DND-41 (cell line): ENCODE results near the gene CNN3.

ENCODE experiments used
- ATAC-seq: fragments of 200-7000 bp; cut with Tn5 transposase; 3 replicates; pipeline ENCODE4 v1.9.1; 2021; ENCODE audit warnings: low read depth; ENCODE audit not compliant: insufficient read depth
- DNase-seq: peaks from one replicate; pipeline ENCODE4 v3.0.0-alpha.2; 2020
- H2AFZ ChIP-seq: 2 replicates; pipeline ENCODE4 v1.6.0; 2012; ENCODE audit warnings: low read depth, low read length
- H3K27ac ChIP-seq: 2 replicates; pipeline ENCODE4 v1.5.1; 2012; ENCODE audit warnings: low read length, inconsistent platforms
- H3K27me3 ChIP-seq: fragments of 200-600 bp; sonication (generic); 2 replicates; pipeline ENCODE4 v1.6.0; 2012; ENCODE audit warnings: low read length, mild to moderate bottlenecking, inconsistent platforms; ENCODE audit not compliant: insufficient read depth, poor library complexity
- H3K36me3 ChIP-seq: 2 replicates; pipeline ENCODE4 v1.5.1; 2012; ENCODE audit warnings: low read length, inconsistent platforms; ENCODE audit not compliant: insufficient read depth
- H3K4me1 ChIP-seq: 2 replicates; pipeline ENCODE4 v1.5.1; 2012; ENCODE audit warnings: mild to moderate bottlenecking, low read length; ENCODE audit not compliant: insufficient read depth
- H3K4me2 ChIP-seq: 2 replicates; pipeline ENCODE4 v1.6.0; 2012; ENCODE audit warnings: mild to moderate bottlenecking, moderate library complexity, low read length, inconsistent platforms; ENCODE audit not compliant: insufficient read depth
- H3K4me3 ChIP-seq, 2 experiments: fragments of 200-600 bp in 1 of 2; shearing (Covaris generic) in 1 of 2; 2 replicates each; pipeline ENCODE4 v1.5.1; 2012 to 2016; ENCODE audit warnings: inconsistent platforms in 2 of 2, low read length in 2 of 2, mild to moderate bottlenecking in 2 of 2, low read depth in 1 of 2, moderate library complexity in 1 of 2
- H3K79me2 ChIP-seq: 2 replicates; pipeline ENCODE4 v1.6.0; 2012; ENCODE audit warnings: low read length, inconsistent platforms; ENCODE audit not compliant: insufficient read depth
- H3K9ac ChIP-seq: 2 replicates; pipeline ENCODE4 v1.6.0; 2012; ENCODE audit warnings: low read depth, mild to moderate bottlenecking, inconsistent platforms, low read length, moderate library complexity
- H3K9me3 ChIP-seq: 2 replicates; pipeline ENCODE4 v1.5.1; 2012; ENCODE audit warnings: low read length, moderate library complexity, mild to moderate bottlenecking, inconsistent platforms; ENCODE audit not compliant: insufficient read depth, severe bottlenecking
- H4K20me1 ChIP-seq: 2 replicates; pipeline ENCODE4 v1.6.0; 2012; ENCODE audit warnings: low read length; ENCODE audit not compliant: insufficient read depth
- EZH2 ChIP-seq: IDR thresholded peaks from 3 replicates; pipeline ENCODE4 v1.6.1; 2012; ENCODE audit warnings: borderline replicate concordance, low read depth, mild to moderate bottlenecking, moderate library complexity, low read length, inconsistent platforms; ENCODE audit not compliant: severe bottlenecking
- TF ChIP-seq, protein P1 (sequence below): IDR thresholded peaks from 2 replicates; pipeline ENCODE4 v1.5.1; 2012; ENCODE audit warnings: borderline replicate concordance, low read length, moderate library complexity, mild to moderate bottlenecking; ENCODE audit not compliant: poor library complexity, severe bottlenecking; ENCODE audit errors: extremely low read depth

Gene CNN3

DNA sequence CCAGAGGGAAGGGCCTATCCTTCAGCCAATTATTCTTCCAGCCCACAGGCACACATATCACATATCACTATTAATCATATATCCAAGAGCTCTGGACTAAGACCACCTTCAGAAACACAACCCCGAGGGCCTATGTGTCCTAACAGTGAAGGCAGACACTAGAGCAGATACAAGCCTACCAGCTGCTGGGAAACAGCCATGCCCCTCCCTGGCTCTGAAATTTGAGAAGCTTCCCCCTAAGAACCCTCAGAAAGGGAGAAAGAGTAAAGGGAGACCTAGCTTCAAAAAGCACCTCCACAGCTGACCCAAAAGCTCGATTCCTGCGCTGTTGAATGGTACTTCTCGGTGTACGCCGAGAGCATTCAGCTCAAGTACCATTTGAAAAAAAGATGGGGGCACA lies 17.4 kb downstream of the CNN3 start:
- Histone ChIP-seq H3K79me2 (no peaks in the 10 kb centered on the region), H3K9me3 (no peaks in the 10 kb centered on the region), H3K9ac (no peak overlapping the region), H2AFZ (no peak overlapping the region), H3K36me3 (no peaks in the 10 kb centered on the region), H4K20me1 (no peaks in the 10 kb centered on the region), H3K27ac (no peak overlapping the region), H3K4me1 (no peaks in the 10 kb centered on the region), H3K27me3 (peaks cover 8% of the 10 kb centered on the region), H3K4me3 (no peak overlapping the region), H3K4me2 (no peak overlapping the region)
- TF ChIP-seq, protein P1, sequence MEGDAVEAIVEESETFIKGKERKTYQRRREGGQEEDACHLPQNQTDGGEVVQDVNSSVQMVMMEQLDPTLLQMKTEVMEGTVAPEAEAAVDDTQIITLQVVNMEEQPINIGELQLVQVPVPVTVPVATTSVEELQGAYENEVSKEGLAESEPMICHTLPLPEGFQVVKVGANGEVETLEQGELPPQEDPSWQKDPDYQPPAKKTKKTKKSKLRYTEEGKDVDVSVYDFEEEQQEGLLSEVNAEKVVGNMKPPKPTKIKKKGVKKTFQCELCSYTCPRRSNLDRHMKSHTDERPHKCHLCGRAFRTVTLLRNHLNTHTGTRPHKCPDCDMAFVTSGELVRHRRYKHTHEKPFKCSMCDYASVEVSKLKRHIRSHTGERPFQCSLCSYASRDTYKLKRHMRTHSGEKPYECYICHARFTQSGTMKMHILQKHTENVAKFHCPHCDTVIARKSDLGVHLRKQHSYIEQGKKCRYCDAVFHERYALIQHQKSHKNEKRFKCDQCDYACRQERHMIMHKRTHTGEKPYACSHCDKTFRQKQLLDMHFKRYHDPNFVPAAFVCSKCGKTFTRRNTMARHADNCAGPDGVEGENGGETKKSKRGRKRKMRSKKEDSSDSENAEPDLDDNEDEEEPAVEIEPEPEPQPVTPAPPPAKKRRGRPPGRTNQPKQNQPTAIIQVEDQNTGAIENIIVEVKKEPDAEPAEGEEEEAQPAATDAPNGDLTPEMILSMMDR = no peak
- TF ChIP-seq EZH2 = no peak
- ATAC-seq = no peak
- DNase-seq = no peak

DNA sequence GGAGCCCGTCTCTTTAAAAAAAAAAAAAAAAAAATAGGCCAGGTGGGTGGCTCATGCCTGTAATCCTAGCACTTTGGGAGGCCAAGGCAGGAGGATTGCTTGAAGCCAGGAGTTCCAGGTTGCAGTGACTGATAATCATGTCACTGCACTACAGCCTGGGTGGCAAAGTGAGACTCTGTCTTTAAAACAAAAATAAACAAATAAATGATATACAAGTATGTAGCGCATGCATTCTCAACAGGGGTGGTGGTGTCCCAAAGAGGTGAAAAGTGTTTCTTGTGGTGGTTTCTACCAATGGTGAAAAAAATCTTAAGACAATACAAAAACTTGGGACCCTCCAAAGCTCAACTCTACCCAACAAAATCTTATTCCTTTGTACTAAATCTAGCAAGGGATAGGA lies 17.9 kb downstream of the CNN3 start:
- no peak for TF ChIP-seq EZH2
- TF ChIP-seq, protein P1 = no peak
- Histone ChIP-seq H4K20me1 (no peaks in the 10 kb centered on the region), H3K9ac (no peak overlapping the region), H3K36me3 (no peaks in the 10 kb centered on the region), H3K4me2 (no peak overlapping the region), H2AFZ (no peak overlapping the region), H3K4me1 (no peaks in the 10 kb centered on the region), H3K27ac (no peak overlapping the region), H3K9me3 (no peaks in the 10 kb centered on the region), H3K79me2 (no peaks in the 10 kb centered on the region), H3K4me3 (no peak overlapping the region), H3K27me3 (peaks cover 7% of the 10 kb centered on the region)
- DNase-seq (no peak), ATAC-seq (no peak)

DNA sequence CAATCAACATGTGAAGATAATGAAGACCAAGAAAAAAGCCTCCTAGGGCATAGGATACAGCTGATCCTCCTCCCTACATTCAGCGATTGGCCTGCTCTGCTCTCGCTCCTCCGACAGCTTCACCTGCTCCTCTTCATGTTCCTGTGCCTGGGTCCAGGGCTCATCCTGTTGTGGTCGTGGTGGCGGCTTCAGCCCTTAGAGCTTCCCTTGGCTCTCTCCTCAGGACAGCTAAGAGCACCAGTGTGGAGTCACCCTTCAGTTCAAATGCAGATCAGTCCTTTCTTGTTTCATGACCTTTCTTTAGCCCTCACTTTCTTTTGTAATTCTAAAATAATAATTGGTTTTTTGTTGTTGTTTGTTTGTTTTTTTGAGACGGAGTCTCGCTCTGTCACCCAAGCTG lies 18.7 kb downstream of the CNN3 start:
- H4K20me1 ChIP-seq = no peaks in the 10 kb centered on the region
- H3K79me2 ChIP-seq = no peaks in the 10 kb centered on the region
- no peak overlapping the region for H2AFZ ChIP-seq
- DNase-seq (no peak), ATAC-seq (no peak)
- H3K4me1 ChIP-seq = no peaks in the 10 kb centered on the region
- no peak overlapping the region for H3K4me3 ChIP-seq
- no peak overlapping the region for H3K4me2 ChIP-seq
- no peak overlapping the region for H3K9ac ChIP-seq
- no peak for TF ChIP-seq EZH2
- TF ChIP-seq, protein P1 = no peak
- no peak overlapping the region for H3K27ac ChIP-seq
- no peaks in the 10 kb centered on the region for H3K36me3 ChIP-seq
- peaks cover 3% of the 10 kb centered on the region for H3K27me3 ChIP-seq
- no peaks in the 10 kb centered on the region for H3K9me3 ChIP-seq

- Histone ChIP-seq H4K20me1 (no peaks in the 10 kb centered on the region), H3K36me3 (no peaks in the 10 kb centered on the region), H2AFZ (no peak overlapping the region), H3K9ac (no peak overlapping the region), H3K4me1 (no peaks in the 10 kb centered on the region), H3K79me2 (no peaks in the 10 kb centered on the region), H3K27ac (no peak overlapping the region), H3K4me3 (no peak overlapping the region), H3K4me2 (no peak overlapping the region), H3K27me3 (no peaks in the 10 kb centered on the region), H3K9me3 (no peaks in the 10 kb centered on the region)
- TF ChIP-seq, protein P1 = no peak
- TF ChIP-seq EZH2 = no peak
- ATAC-seq (no peak), DNase-seq (no peak)
Measured at GRCh38 chr1:94907136-94907535, 19.8 kb downstream of the CNN3 start.
